Measurements from ENCODE around the gene TMEM18.

Gene TMEM18

GRCh38 chr2:673016-673415 is 4.2 kb downstream of the TMEM18 start:
- Mint-ChIP-seq H3K4me3 (peak overlapping the region; percentile 9), H3K4me1 (peaks cover 36% of the 10 kb centered on the region), H3K9me3 (no peaks in the 10 kb centered on the region), H3K27me3 (no peaks in the 10 kb centered on the region), H3K27ac (peak overlapping the region; percentile 69), H3K36me3 (peaks cover 22% of the 10 kb centered on the region)
- ATAC-seq (ENCODE audit: low read depth) (no peak), DNase-seq (ENCODE audit: low spot score in 2 of 2) (no peak)

- DNase-seq (ENCODE audit: low spot score in 2 of 2), result no peak
- peaks cover 27% of the 10 kb centered on the region for H3K36me3 Mint-ChIP-seq
- H3K4me3 Mint-ChIP-seq, result no peak overlapping the region
Observed at GRCh38 chr2:672606-672905, 4.7 kb downstream of the TMEM18 start.

GRCh38 chr2:671787-672605 is 5.2 kb downstream of the TMEM18 start:
- Mint-ChIP-seq H3K4me1 (peaks cover 35% of the 10 kb centered on the region), H3K9me3 (no peaks in the 10 kb centered on the region), H3K27me3 (no peaks in the 10 kb centered on the region), H3K36me3 (peaks cover 27% of the 10 kb centered on the region), H3K4me3 (no peak overlapping the region), H3K27ac (no peak overlapping the region)
- ATAC-seq (ENCODE audit: low read depth) (no peak), DNase-seq (ENCODE audit: low spot score in 2 of 2) (no peak)

More at GRCh38 chr2:672606-672905, 4.7 kb downstream of the TMEM18 start:
- no peak for ATAC-seq (ENCODE audit: low read depth)
- Mint-ChIP-seq H3K27ac (peak overlapping the region; percentile 69), H3K4me1 (peaks cover 35% of the 10 kb centered on the region), H3K27me3 (no peaks in the 10 kb centered on the region), H3K9me3 (no peaks in the 10 kb centered on the region)

- H3K27me3 Mint-ChIP-seq, result no peaks in the 10 kb centered on the region
Observed at GRCh38 chr2:671072-671471, 6.1 kb downstream of the TMEM18 start.

DNA sequence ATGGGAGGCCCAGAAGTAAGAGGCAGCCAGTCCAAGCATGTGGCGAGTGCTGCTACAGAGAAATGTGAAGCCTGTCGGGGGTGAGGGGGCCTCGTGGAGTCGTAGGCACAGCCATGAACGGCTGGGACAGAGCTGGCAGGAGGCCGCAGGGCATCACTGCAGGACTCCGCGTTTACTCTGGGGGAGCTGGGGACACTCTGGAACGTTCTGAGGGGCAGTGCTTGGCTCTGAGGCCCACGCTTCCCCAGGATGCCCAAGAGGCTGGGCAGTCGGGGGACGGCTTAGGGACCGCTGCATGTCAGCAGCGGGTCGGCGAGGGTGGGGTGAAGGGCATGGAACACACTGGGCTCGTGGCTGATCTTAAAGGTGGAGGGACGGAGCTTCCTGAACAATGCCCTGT is 6.6 kb downstream of the TMEM18 start:
- no peak overlapping the region for H3K4me3 Mint-ChIP-seq
- peak overlapping the region; percentile 81 for H3K27ac Mint-ChIP-seq
- H3K4me1 Mint-ChIP-seq, result peaks cover 25% of the 10 kb centered on the region
- no peaks in the 10 kb centered on the region for H3K9me3 Mint-ChIP-seq
- DNase-seq (ENCODE audit: low spot score in 2 of 2) (no peak), ATAC-seq (ENCODE audit: low read depth) (no peak)
- no peaks in the 10 kb centered on the region for H3K27me3 Mint-ChIP-seq
- H3K36me3 Mint-ChIP-seq, result peaks cover 34% of the 10 kb centered on the region

More at GRCh38 chr2:671072-671471, 6.1 kb downstream of the TMEM18 start:
- H3K36me3 Mint-ChIP-seq, result peaks cover 31% of the 10 kb centered on the region
- no peak overlapping the region for H3K4me3 Mint-ChIP-seq
- H3K27ac Mint-ChIP-seq, result peak overlapping the region; percentile 81
- H3K9me3 Mint-ChIP-seq, result no peaks in the 10 kb centered on the region
- peaks cover 28% of the 10 kb centered on the region for H3K4me1 Mint-ChIP-seq
- DNase-seq (ENCODE audit: low spot score in 2 of 2), result no peak
- no peak for ATAC-seq (ENCODE audit: low read depth)

GRCh38 chr2:669323-669722 is 7.9 kb downstream of the TMEM18 start:
- peaks cover 43% of the 10 kb centered on the region for H3K36me3 Mint-ChIP-seq

DNA sequence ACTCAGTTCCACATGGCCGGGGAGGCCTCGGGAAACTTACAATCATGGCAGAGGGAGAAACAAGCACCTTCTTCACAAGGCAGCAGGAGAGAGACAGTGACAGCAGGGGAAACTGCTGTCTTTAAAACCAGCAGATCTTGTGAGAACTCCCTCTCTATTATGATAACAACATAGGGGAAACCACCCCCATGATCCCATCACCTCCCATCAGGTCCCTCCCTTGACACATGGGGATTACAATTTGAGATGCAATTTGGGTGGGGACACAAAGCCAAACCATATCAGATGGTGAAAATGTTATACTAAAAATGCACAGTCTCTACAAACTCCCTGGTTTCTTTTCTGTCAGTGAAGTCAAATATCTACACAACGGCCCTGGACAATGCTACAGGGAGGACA is 9.2 kb downstream of the TMEM18 start:
- no peak overlapping the region for H3K27ac Mint-ChIP-seq
- H3K4me3 Mint-ChIP-seq, result no peak overlapping the region
- H3K4me1 Mint-ChIP-seq, result peaks cover 7% of the 10 kb centered on the region

More at GRCh38 chr2:669323-669722, 7.9 kb downstream of the TMEM18 start:
- ATAC-seq (ENCODE audit: low read depth) (no peak), DNase-seq (ENCODE audit: low spot score in 2 of 2) (no peak)
- H3K27ac Mint-ChIP-seq, result no peak overlapping the region
- no peaks in the 10 kb centered on the region for H3K27me3 Mint-ChIP-seq
- no peak overlapping the region for H3K4me3 Mint-ChIP-seq
- H3K4me1 Mint-ChIP-seq, result peaks cover 17% of the 10 kb centered on the region
- peaks cover 8% of the 10 kb centered on the region for H3K9me3 Mint-ChIP-seq

DNA sequence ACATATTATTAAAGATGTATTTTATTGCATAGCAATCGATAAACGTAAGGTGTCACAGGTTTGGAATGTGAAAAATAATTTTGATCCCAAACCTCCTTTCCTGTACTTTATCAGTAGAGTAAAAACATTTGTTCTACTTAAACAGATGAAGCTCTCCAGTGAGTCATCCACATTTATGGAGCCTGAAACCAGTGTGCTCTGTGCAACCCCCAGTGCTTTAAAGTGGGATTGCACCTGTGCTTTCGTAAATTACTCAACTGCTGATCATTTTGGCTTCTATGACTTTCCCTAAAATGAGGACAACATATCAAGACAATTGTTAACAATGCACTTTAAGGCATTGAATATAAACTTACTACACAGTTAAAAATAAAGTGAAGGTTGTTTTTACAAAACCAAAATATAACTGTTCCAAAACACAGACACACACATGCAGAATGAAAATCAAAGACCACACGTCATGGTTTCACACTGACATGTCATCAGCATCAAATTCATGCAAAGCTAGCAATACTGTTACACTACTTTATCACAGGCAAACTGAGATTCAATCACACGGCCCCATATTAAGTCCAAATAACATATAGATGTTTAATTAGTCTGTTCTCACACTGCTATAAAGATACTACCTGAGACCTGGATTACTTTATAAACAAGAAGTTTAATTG is 9.7 kb downstream of the TMEM18 start:
- Mint-ChIP-seq H3K9me3 (peaks cover 8% of the 10 kb centered on the region), H3K4me3 (no peak overlapping the region), H3K36me3 (peaks cover 52% of the 10 kb centered on the region), H3K4me1 (peaks cover 8% of the 10 kb centered on the region), H3K27ac (no peak overlapping the region), H3K27me3 (no peaks in the 10 kb centered on the region)
- no peak for DNase-seq (ENCODE audit: low spot score in 2 of 2)
- ATAC-seq (ENCODE audit: low read depth), result peak; percentile 43

More for the DNA sequence above, 9.2 kb downstream of the TMEM18 start:
- H3K9me3 Mint-ChIP-seq, result peaks cover 8% of the 10 kb centered on the region
- ATAC-seq (ENCODE audit: low read depth), result no peak
- H3K27me3 Mint-ChIP-seq, result no peaks in the 10 kb centered on the region
- peaks cover 52% of the 10 kb centered on the region for H3K36me3 Mint-ChIP-seq
- no peak for DNase-seq (ENCODE audit: low spot score in 2 of 2)

DNA sequence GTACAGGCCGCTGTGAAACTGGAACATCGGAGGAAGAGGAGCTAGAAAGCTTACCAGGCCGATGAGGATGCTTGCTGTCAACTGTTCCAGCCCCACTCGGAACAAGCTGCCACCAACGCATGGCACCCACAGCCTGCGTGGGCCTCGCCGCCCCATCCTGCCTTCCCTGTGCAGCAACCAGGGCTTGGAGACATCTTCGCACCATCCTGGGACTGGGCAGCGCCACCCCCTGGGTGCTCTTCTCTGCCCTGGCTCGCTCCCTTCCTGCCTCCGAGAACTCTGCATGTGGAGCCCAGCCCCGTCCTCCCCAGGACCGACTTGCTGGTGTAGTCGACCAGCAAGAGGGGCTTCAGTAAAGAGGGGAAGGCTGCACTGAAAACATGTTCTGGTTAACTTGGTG is 10.8 kb downstream of the TMEM18 start:
- H3K4me3 Mint-ChIP-seq, result no peak overlapping the region
- H3K4me1 Mint-ChIP-seq, result peaks cover 14% of the 10 kb centered on the region
- peaks cover 51% of the 10 kb centered on the region for H3K36me3 Mint-ChIP-seq
- no peaks in the 10 kb centered on the region for H3K27me3 Mint-ChIP-seq
- no peak overlapping the region for H3K27ac Mint-ChIP-seq
- ATAC-seq (ENCODE audit: low read depth) (no peak), DNase-seq (ENCODE audit: low spot score in 2 of 2) (no peak)
- H3K9me3 Mint-ChIP-seq, result peaks cover 8% of the 10 kb centered on the region

- H3K9me3 Mint-ChIP-seq, result peaks cover 8% of the 10 kb centered on the region
- DNase-seq (ENCODE audit: low spot score in 2 of 2), result no peak
- no peaks in the 10 kb centered on the region for H3K27me3 Mint-ChIP-seq
- H3K27ac Mint-ChIP-seq, result no peak overlapping the region
- H3K36me3 Mint-ChIP-seq, result peaks cover 45% of the 10 kb centered on the region
- H3K4me3 Mint-ChIP-seq, result no peak overlapping the region
- no peak for ATAC-seq (ENCODE audit: low read depth)
- H3K4me1 Mint-ChIP-seq, result peaks cover 12% of the 10 kb centered on the region
Observed at GRCh38 chr2:665340-666073, 11.7 kb downstream of the TMEM18 start.

GRCh38 chr2:664063-664462 is 13.1 kb downstream of the TMEM18 start:
- ATAC-seq (ENCODE audit: low read depth) (no peak), DNase-seq (ENCODE audit: low spot score in 2 of 2) (no peak)
- Mint-ChIP-seq H3K9me3 (peaks cover 8% of the 10 kb centered on the region), H3K4me1 (peaks cover 10% of the 10 kb centered on the region), H3K27ac (no peak overlapping the region), H3K27me3 (peaks cover 4% of the 10 kb centered on the region), H3K4me3 (no peak overlapping the region), H3K36me3 (peaks cover 36% of the 10 kb centered on the region)

GRCh38 chr2:663221-663620 is 14.0 kb downstream of the TMEM18 start:
- peaks cover 8% of the 10 kb centered on the region for H3K9me3 Mint-ChIP-seq
- H3K36me3 Mint-ChIP-seq, result peaks cover 32% of the 10 kb centered on the region
- peaks cover 7% of the 10 kb centered on the region for H3K27me3 Mint-ChIP-seq
- DNase-seq (ENCODE audit: low spot score in 2 of 2) (no peak), ATAC-seq (ENCODE audit: low read depth) (no peak)
- H3K27ac Mint-ChIP-seq, result peak overlapping the region; percentile 53
- H3K4me3 Mint-ChIP-seq, result no peak overlapping the region
- H3K4me1 Mint-ChIP-seq, result peaks cover 10% of the 10 kb centered on the region

DNA sequence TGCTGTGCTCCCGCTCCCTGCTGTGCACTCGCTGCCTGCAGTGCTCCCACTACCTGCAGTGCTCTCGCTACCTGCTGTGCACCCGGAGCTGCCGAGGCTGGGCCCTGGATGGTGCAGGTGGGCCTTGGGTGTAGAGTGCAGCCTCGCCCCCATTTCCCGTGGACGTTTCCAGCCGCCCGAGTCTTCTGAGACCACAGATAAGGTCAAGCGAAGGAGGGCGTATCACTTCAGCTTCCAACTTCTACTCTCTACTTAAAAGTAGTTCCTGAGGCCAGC is 15.9 kb downstream of the TMEM18 start:
- H3K27ac Mint-ChIP-seq, result no peak overlapping the region
- H3K36me3 Mint-ChIP-seq, result peaks cover 23% of the 10 kb centered on the region
- peaks cover 10% of the 10 kb centered on the region for H3K4me1 Mint-ChIP-seq
- H3K9me3 Mint-ChIP-seq, result peaks cover 8% of the 10 kb centered on the region
- H3K4me3 Mint-ChIP-seq, result no peak overlapping the region
- peaks cover 7% of the 10 kb centered on the region for H3K27me3 Mint-ChIP-seq
- ATAC-seq (ENCODE audit: low read depth), result no peak
- no peak for DNase-seq (ENCODE audit: low spot score in 2 of 2)

GRCh38 chr2:660586-661359 is 16.4 kb downstream of the TMEM18 start:
- peaks cover 10% of the 10 kb centered on the region for H3K4me1 Mint-ChIP-seq
- H3K9me3 Mint-ChIP-seq, result peaks cover 8% of the 10 kb centered on the region
- ATAC-seq (ENCODE audit: low read depth) (no peak), DNase-seq (ENCODE audit: low spot score in 2 of 2) (no peak)
- peaks cover 20% of the 10 kb centered on the region for H3K36me3 Mint-ChIP-seq
- no peak overlapping the region for H3K27ac Mint-ChIP-seq
- no peak overlapping the region for H3K4me3 Mint-ChIP-seq
- peaks cover 7% of the 10 kb centered on the region for H3K27me3 Mint-ChIP-seq
